SH-SY5Y (cell line): ENCODE measurements around the gene CABLES1.

Experiments used
- GATA2 ChIP-seq: IDR thresholded peaks from 2 replicates; pipeline ENCODE4 v1.6.1; 2011; ENCODE audit warnings: mild to moderate bottlenecking, low read depth, low read length
- GATA3 ChIP-seq: IDR thresholded peaks from 2 replicates; pipeline ENCODE4 v1.6.1; 2011; ENCODE audit warnings: low read depth, mild to moderate bottlenecking, low read length, moderate library complexity

DNA sequence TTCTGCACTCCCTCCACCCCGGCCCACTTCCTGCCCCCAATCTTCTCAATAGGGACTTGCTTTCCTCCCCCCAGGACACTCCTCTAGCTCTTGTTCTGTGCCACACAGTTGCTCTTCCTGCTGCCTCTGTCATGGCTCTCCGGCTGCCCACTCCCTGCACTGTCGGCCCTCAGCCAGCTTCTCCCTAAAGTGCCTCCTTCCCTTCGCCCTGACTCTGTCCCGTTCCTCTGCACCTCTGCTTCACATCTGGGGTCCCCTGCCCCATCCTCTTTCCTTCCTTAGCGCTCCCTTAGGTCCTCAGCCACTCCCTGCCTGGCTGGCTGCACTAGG, 132.1 kb downstream of the CABLES1 start:
- no peak for TF ChIP-seq GATA3
- TF ChIP-seq GATA2 = no peak
